Testis (tissue), 2 donors: ENCODE measurements around the gene GRIA1.

Source experiments
- CTCF ChIP-seq, 3 experiments: fragments of 450-650 bp in 2 of 3; fragments of 200-600 bp in 1 of 3; sonication (generic) in 1 of 3; IDR thresholded peaks; one replicate each; pipeline ENCODE4 v1.5.1; 2016 to 2019; ENCODE audit warnings: antibody characterized with exemption in 3 of 3, mild to moderate bottlenecking in 2 of 3, moderate library complexity in 1 of 3
- POLR2A ChIP-seq: fragments of 450-650 bp; IDR thresholded peaks from one replicate; pipeline ENCODE4 v1.6.1; 2017; ENCODE audit warnings: antibody characterized with exemption, mild to moderate bottlenecking, moderate library complexity

GRCh38 chr5:153517241-153517611 lies 26.8 kb downstream of the GRIA1 start:
- no peak for TF ChIP-seq POLR2A
- TF ChIP-seq CTCF (IDR thresholded peaks at IDR 0.05), result no peak
